OCI-LY7 (cell line): ENCODE results near the gene SLC25A17. TPM values are rescaled to one million over a fixed set of nuclear protein-coding genes. Genes with fewer than 3 reads are reported as not detected.

ENCODE experiments used
- microRNA-seq: library from miRNA; unstranded; fragments of <30 nt; microRNA quantifications from one replicate; pipeline ENCODE4 v1.2.0, GENCODE V29; 2022; ENCODE audit warnings: borderline replicate concordance
- small RNA-seq: library from RNA; depleted of rRNA; stranded (forward); fragments of <200 nt; gene quantifications from one replicate; pipeline ENCODE3, GENCODE V24; 2014
- total RNA-seq, 2 experiments: library from RNA; depleted of rRNA in 1 of 2; stranded (reverse); fragments of >200 nt in 1 of 2; shearing (Covaris generic) in 1 of 2; gene quantifications; 2 replicates each; pipeline ENCODE4 v1.2.3, GENCODE V29; 2014 to 2022

SLC25A17 gene
- total RNA-seq, 2 experiments from 2014 or later, result 25.9 to 37.9 TPM

Small RNA genes within 50 kb of the gene (microRNA-seq; reads per million reads assigned to microRNA genes)
- 6.8 reads per million for gene MIR4766

Small RNA genes within 50 kb of the gene (small RNA-seq; reads per million reads assigned to genes)
- gene JTBP1 (not detected), gene MIR4766 (not detected)

Other genes starting within 250 kb of the SLC25A17 start
- gene MRTFA, start 182.6 kb downstream of the SLC25A17 start, total RNA-seq (2014; rRNA removed; shearing (Covaris generic)), result 25.6 and 47.7 TPM in 2 replicates
- 60.4 and 66.9 TPM in 2 replicates for gene MRTFA, start 182.6 kb downstream of the SLC25A17 start, total RNA-seq (2022)
- gene MCHR1, start 139.9 kb downstream of the SLC25A17 start, total RNA-seq (2014; rRNA removed; shearing (Covaris generic)), result not detected in 2 replicates
- not detected in 2 replicates for gene MCHR1, start 139.9 kb downstream of the SLC25A17 start, total RNA-seq (2022)
- 121 and 255 TPM in 2 replicates for gene ST13, start 37.3 kb upstream of the SLC25A17 start, total RNA-seq (2014; rRNA removed; shearing (Covaris generic))
- gene ST13, start 37.3 kb upstream of the SLC25A17 start, total RNA-seq (2022), result 223 and 225 TPM in 2 replicates
- gene XPNPEP3, start 37.8 kb upstream of the SLC25A17 start, total RNA-seq (2014; rRNA removed; shearing (Covaris generic)), result 4.9 and 12.2 TPM in 2 replicates
- gene XPNPEP3, start 37.8 kb upstream of the SLC25A17 start, total RNA-seq (2022), result 22.4 and 22.8 TPM in 2 replicates
- gene DNAJB7, start 42.8 kb upstream of the SLC25A17 start, total RNA-seq (2014; rRNA removed; shearing (Covaris generic)), result not detected in 2 replicates
- not detected in 2 replicates for gene DNAJB7, start 42.8 kb upstream of the SLC25A17 start, total RNA-seq (2022)
- gene RBX1, start 132.0 kb upstream of the SLC25A17 start, total RNA-seq (2014; rRNA removed; shearing (Covaris generic)), result 77.3 and 83.6 TPM in 2 replicates
- 78.9 and 86.9 TPM in 2 replicates for gene RBX1, start 132.0 kb upstream of the SLC25A17 start, total RNA-seq (2022)